Memory B cell (primary cell): ENCODE results near the gene AARS1.
A peak's percentile ranks its signal among the peaks of the same experiment; 100 is the strongest.
"Not testable (repeated sequence)": the region's sequence is repeated elsewhere in the genome, so short reads cannot be mapped to it uniquely, and the experiment has no call there.

Experiments used
- ATAC-seq: fragments of 150-1000 bp; cut with Tn5 transposase; 2 replicates; pipeline ENCODE4 v1.10.0; 2021; ENCODE audit warnings: low read depth, mild to moderate bottlenecking, moderate library complexity
- DNase-seq, 2 donors: peaks; one replicate each; pipeline ENCODE4 v3.0.0; 2022; ENCODE audit warnings: low spot score in 2 of 2
- H3K27ac Mint-ChIP-seq: one replicate; pipeline ENCODE4 v1.8.0; 2022; ENCODE audit warnings: mild to moderate bottlenecking, moderate library complexity, mixed read lengths
- H3K27me3 Mint-ChIP-seq: one replicate; pipeline ENCODE4 v1.8.0; 2022; ENCODE audit warnings: mixed read lengths
- H3K36me3 Mint-ChIP-seq: one replicate; pipeline ENCODE4 v1.8.0; 2022; ENCODE audit warnings: mild to moderate bottlenecking, mixed read lengths
- H3K4me1 Mint-ChIP-seq: one replicate; pipeline ENCODE4 v1.8.0; 2022; ENCODE audit warnings: mixed read lengths
- H3K4me3 Mint-ChIP-seq: one replicate; pipeline ENCODE4 v1.8.0; 2022; ENCODE audit warnings: mild to moderate bottlenecking, moderate library complexity, mixed read lengths
- H3K9me3 Mint-ChIP-seq: one replicate; pipeline ENCODE4 v1.8.0; 2022; ENCODE audit warnings: mixed read lengths

AARS1 gene

DNA sequence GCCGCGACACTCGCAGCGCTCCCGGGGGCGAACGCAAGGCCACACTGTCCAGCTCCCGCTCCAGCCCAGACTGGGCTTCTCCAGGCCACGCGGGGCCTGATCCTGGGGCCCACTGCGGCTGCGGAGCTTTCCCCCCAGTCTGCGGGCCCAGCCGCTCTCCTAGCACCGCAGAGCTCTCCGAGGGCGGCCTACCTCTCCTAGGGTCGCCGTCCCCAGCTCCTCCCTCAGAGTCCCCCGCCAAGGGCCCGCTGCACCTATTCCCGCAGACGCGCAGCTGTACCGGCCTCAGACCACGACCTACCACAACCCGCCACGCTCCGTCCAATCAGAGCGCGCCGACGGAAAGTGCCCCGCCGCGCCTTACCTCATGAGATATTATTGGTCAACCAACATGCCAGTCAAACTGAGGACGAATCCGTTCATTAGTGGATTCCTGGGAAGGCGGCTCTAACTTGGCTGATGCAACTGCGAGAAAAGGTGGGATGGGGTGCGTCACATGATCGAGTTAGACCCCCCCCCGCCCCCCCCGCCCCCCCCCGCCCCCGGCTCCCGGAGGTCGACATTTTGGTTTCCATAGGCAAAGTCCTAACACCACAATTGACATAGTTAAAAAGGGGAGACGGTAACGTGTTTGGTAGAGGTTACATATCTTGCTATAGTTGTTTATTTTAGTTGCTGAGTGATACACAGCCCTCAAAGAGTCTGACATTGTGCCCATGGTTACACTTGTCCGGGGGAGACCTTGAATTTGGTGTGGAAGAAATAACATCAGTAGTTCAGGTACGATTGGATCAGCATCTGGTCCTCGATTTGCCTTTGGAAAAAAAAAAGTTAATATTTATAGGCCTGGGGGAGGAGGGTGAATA lies at the start of gene AARS1:
AARS1 (minus strand) TSS at position 278 of the 866 bp plus-strand sequence. CDS start 6,743 bp downstream, outside the sequence.
- peak within 1 kb of the TSS; percentile 91 for H3K4me3 Mint-ChIP-seq

DNA sequence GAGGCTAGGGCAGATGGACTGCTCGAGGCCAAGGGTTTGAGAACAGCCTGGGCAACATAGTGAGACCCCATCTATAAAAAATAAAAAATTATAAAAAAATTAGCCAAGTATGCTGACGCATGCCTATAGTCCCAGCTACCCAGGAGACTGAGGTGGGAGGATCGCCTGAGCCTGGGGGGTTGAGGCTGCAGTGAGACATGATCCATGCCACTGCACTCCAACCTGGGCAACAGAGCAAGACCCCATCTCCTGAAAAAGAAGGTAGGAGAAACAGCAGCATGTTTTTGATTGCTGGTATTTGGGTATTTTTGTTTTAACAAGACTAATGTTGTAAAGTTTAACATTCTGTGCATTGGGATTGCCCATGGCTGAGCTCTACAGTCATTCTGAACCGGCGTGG lies 48.5 kb upstream of the AARS1 start:
- Mint-ChIP-seq H3K27ac (no peak overlapping the region), H3K9me3 (no peaks in the 10 kb centered on the region), H3K4me3 (no peak overlapping the region), H3K27me3 (no peaks in the 10 kb centered on the region), H3K36me3 (peaks cover 17% of the 10 kb centered on the region), H3K4me1 (no peaks in the 10 kb centered on the region)
- ATAC-seq (no peak), DNase-seq (no peak)

More for the DNA sequence above, at the start of gene AARS1:
- H3K9me3 Mint-ChIP-seq, result no peaks in the 10 kb centered on the region
- H3K27me3 Mint-ChIP-seq, result no peaks in the 10 kb centered on the region
- H3K27ac Mint-ChIP-seq, result peak within 1 kb of the TSS; percentile 91
- H3K36me3 Mint-ChIP-seq, result no peaks in the 10 kb centered on the region
- DNase-seq (peak; percentile 76 to 94), ATAC-seq (peak; percentile 91)
- peaks cover 7% of the 10 kb centered on the region for H3K4me1 Mint-ChIP-seq

DNA sequence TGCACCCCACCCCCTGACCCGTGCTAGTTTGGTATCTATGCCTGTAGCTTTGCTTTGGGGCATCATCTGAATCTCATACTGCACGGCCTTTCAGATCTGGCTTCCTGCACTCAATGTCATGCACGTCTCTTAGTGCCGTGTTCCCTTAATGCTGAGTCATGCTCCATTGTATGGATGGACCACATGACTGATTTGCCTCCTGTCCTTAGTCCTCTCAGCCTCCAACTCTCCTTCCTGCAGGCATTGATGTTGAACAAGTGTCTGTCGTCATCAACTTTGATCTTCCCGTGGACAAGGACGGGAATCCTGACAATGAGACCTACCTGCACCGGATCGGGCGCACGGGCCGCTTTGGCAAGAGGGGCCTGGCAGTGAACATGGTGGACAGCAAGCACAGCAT lies 43.4 kb upstream of the AARS1 start:
- not testable (repeated sequence) for H3K4me3 Mint-ChIP-seq, DNase-seq, H3K4me1 Mint-ChIP-seq, H3K27me3 Mint-ChIP-seq, ATAC-seq, H3K9me3 Mint-ChIP-seq
- H3K27ac Mint-ChIP-seq, result peak overlapping the region; percentile 64
- H3K36me3 Mint-ChIP-seq, result peaks cover 31% of the 10 kb centered on the region

DNA sequence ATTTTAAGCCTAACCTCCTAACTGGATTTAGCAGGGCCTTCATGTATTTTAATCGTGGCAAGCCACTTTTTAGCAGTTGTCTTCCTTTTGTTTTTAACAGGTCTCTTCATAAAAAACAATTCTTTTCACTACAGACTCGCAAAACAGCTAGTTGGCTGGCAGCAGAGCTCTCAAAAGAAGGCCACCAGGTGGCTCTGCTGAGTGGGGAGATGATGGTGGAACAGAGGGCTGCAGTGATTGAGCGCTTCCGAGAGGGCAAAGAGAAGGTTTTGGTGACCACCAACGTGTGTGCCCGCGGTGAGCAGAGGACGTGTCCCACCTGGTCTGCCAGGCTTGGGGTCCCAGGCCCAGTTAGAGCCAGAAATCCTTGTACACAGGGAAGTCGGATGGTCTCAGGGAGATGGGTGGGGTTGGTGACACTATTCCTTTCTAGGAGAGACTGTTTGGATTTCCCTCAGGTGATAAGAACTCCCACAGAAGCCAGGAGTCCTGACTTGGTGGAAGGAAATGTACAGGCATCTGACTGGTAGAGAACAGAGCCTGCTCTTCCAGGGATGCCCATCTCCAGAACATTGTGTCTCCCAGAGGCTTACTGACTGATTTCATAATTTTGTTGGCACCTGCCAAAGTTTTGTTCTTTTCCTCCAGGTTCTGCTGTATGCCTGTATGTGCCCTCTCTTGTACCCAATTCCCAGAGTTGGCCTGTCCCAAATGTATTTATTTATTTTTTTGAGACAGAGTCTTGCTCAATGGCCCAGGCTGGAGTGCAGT lies 42.5 kb upstream of the AARS1 start:
- Mint-ChIP-seq H3K9me3 (no peaks in the 10 kb centered on the region), H3K27me3 (no peaks in the 10 kb centered on the region), H3K36me3 (peaks cover 31% of the 10 kb centered on the region), H3K4me3 (no peak overlapping the region), H3K27ac (no peak overlapping the region), H3K4me1 (no peaks in the 10 kb centered on the region)
- peak; percentile 63 for ATAC-seq
- no peak for DNase-seq

DNA sequence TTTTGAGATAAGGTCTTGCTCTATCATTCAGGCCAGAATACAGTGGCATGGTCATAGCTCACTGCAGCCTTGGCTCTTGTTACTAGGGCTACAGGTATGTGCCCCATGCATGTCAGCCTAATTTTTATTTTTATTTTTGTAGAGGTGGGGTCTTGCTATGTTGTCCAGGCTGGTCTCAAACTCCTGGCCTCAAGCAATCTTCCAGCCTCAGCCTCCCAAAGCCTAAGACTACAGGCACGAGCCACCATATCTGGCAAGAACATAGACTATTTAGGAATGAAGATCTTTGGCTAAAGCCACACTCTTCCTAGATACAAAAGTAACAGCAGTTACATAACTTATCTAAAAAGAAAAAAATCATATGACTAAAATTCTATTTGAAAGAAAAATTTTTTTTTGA lies 41.8 kb upstream of the AARS1 start:
- Mint-ChIP-seq H3K27me3 (no peaks in the 10 kb centered on the region), H3K9me3 (no peaks in the 10 kb centered on the region), H3K36me3 (peaks cover 30% of the 10 kb centered on the region), H3K4me3 (no peak overlapping the region), H3K4me1 (no peaks in the 10 kb centered on the region), H3K27ac (no peak overlapping the region)
- no peak for DNase-seq
- ATAC-seq, result no peak

DNA sequence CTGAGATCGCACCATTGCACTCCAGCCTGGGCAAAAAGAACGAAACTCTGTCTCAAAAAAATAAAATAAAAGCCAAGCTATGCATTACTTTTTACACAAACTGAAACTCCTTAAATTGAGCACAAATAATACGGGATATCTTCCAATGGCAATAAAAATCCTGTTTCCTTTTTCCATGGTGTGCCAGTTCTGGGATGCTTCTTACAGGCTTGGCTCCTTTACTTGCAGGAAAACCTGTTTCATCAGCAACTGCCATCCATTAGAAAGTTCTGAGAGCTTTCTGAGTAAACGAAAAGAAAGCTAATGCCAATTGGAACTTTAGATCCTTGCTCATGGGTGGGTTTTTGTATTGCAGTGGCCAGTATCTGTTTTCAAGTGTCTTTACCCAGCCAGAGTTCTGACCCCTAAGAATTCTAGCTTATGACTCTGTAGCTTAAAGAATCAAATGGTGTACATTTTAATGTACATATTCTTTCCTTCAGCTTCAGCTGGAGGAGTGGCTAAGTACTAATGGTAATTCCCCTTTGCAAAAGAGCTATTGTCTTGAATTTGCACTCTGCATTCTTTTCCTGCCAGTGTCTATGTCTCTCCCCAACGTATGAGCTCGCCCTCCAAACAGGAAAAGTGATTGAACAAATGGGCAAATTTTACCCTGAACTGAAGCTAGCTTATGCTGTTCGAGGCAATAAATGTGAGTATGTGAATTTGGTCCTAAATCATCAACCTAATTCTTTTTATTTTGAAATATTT lies 35.9 kb upstream of the AARS1 start:
- no peak overlapping the region for H3K27ac Mint-ChIP-seq
- no peaks in the 10 kb centered on the region for H3K9me3 Mint-ChIP-seq
- DNase-seq (no peak), ATAC-seq (no peak)
- H3K4me3 Mint-ChIP-seq, result no peak overlapping the region
- H3K4me1 Mint-ChIP-seq, result no peaks in the 10 kb centered on the region
- no peaks in the 10 kb centered on the region for H3K27me3 Mint-ChIP-seq
- peaks cover 18% of the 10 kb centered on the region for H3K36me3 Mint-ChIP-seq

DNA sequence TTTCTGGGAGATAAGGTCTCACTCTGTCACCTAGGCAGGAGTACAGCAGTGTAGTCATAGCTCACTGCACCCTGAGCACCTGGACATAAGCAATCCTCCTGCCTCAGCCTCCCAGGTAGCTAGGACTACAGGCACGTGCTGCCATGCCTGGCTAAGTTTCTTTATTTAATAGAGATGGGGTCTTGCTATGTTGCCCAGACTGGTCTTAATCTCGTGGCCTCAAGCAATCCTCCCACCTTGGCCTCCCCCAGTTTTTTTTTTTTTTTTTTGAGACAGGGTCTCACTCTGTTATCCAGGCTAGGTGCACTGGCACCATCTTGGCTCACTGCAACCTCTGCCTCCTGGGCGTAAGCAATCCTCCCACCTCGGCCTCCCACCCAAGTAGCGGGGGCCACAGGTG lies 30.8 kb upstream of the AARS1 start:
- Mint-ChIP-seq H3K27me3 (no peaks in the 10 kb centered on the region), H3K4me1 (no peaks in the 10 kb centered on the region), H3K27ac (no peak overlapping the region), H3K4me3 (no peak overlapping the region), H3K36me3 (peaks cover 3% of the 10 kb centered on the region), H3K9me3 (no peaks in the 10 kb centered on the region)
- DNase-seq (no peak), ATAC-seq (no peak)

DNA sequence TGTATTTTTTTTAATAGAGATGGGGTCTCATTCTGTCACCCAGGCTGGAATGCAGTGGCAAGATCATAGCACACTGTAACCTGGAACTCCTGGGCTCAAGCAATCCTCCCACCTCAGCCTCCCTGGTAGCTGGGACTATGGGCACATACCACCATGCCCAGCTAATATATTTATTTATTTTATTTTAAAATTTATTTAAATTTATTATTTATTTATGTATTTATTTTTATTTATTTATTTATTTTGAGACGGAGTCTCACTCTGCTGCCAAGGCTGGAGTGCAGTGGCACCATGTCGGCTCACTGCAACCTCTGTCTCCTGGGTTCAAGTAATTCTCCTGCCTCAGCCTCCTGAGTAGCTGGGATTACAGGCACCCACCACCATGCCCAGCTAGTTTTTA lies 18.4 kb upstream of the AARS1 start:
- H3K27ac Mint-ChIP-seq, ATAC-seq, H3K36me3 Mint-ChIP-seq, H3K27me3 Mint-ChIP-seq, H3K9me3 Mint-ChIP-seq, H3K4me3 Mint-ChIP-seq, DNase-seq: not testable (repeated sequence)
- peaks cover 13% of the 10 kb centered on the region for H3K4me1 Mint-ChIP-seq

DNA sequence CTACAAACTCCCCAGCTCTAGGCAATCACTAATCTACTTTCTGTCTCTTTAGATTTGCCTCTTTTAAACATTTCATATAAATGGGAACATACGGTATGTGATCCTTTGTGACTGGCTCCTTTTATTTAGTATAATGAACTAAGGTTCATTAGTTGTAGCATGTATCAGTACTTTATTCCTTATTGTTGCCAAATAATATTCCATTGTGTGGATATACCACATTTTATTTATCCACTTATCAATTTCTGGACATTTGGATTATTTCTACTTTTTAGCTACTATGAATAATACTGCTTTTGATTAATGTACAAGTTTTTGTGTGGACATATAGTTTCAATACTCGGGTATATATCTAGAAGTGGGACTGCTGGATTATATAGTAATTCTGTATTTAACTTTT lies 17.6 kb upstream of the AARS1 start:
- Mint-ChIP-seq H3K9me3 (peaks cover 4% of the 10 kb centered on the region), H3K4me1 (peaks cover 15% of the 10 kb centered on the region), H3K27ac (no peak overlapping the region), H3K4me3 (no peak overlapping the region), H3K36me3 (peaks cover 8% of the 10 kb centered on the region), H3K27me3 (no peaks in the 10 kb centered on the region)
- DNase-seq, result no peak
- no peak for ATAC-seq

DNA sequence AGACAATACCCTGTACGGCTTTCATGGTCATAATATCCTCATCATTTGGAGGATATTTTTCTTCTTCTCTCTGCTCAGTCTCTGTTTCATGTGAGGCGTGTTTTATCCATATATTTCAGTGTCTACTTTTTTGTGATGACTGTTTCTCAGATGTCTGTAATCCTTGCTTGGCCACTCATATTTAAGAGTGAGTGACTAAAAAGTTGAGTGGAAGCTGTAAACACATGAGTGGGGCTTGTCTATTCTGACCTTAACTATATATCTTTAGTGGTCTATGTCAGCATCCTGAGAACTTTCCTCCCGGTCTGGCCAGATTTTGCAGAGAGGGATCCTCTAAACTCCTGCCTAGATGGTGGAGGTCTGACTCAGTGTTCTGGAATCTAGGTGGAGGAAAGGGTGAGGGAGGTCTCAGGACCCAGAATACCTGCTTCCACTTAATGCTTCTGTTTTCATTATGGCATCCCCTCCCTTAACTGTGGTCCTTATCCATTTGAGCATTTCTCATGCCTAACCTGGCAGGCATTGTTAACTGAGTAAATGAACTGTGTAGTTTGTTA lies 15.7 kb upstream of the AARS1 start:
- Mint-ChIP-seq H3K4me1 (peaks cover 27% of the 10 kb centered on the region), H3K9me3 (peaks cover 12% of the 10 kb centered on the region), H3K36me3 (peaks cover 18% of the 10 kb centered on the region), H3K27ac (peak overlapping the region; percentile 53), H3K27me3 (no peaks in the 10 kb centered on the region), H3K4me3 (peak overlapping the region; percentile 43)
- DNase-seq, result no peak
- no peak for ATAC-seq

DNA sequence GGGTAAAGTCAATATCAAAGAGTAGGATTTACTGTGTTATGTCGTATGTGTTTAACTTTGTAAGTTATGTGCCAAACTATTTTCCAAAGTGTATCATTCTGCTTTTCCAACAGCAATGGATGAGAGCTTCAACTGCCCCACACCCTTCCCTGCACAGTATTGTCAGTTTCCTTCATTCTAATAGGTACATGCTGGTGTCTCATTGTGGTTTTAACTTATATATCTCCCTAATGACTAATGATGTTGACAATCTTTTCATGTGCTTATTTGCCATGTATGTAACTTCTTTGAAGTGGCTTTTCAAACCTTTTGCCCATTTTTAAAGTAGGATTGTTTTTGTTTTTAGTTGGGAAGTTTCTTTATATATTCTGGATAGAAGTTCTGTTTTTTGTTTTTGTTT lies 13.4 kb upstream of the AARS1 start:
- DNase-seq, result no peak
- Mint-ChIP-seq H3K4me1 (peaks cover 37% of the 10 kb centered on the region), H3K27ac (peak overlapping the region; percentile 97), H3K27me3 (no peaks in the 10 kb centered on the region), H3K4me3 (no peak overlapping the region), H3K36me3 (peaks cover 16% of the 10 kb centered on the region), H3K9me3 (peaks cover 12% of the 10 kb centered on the region)
- no peak for ATAC-seq

DNA sequence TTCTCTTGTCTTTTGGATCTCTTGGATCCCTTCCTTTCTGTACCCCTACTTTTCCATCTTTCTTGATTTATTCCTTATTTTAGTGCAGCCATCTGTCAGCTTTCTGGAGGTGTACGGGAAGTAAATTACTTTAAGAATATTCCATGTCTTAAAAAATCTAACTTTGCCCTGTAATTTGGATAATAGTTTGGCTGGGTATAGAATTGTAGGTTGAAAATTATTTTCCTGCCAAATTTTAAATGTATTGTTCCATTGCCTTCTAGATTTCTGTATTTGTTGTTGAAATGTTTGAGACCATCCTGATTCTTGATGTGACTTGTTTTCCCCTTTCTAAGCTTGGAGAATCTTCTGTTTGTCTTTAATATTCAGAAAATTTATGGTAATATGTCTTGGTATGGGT lies 11.8 kb upstream of the AARS1 start:
- Mint-ChIP-seq H3K9me3 (peaks cover 12% of the 10 kb centered on the region), H3K36me3 (peaks cover 16% of the 10 kb centered on the region), H3K27me3 (no peaks in the 10 kb centered on the region), H3K4me1 (peaks cover 33% of the 10 kb centered on the region), H3K27ac (peak overlapping the region; percentile 97), H3K4me3 (no peak overlapping the region)
- DNase-seq (no peak), ATAC-seq (no peak)

DNA sequence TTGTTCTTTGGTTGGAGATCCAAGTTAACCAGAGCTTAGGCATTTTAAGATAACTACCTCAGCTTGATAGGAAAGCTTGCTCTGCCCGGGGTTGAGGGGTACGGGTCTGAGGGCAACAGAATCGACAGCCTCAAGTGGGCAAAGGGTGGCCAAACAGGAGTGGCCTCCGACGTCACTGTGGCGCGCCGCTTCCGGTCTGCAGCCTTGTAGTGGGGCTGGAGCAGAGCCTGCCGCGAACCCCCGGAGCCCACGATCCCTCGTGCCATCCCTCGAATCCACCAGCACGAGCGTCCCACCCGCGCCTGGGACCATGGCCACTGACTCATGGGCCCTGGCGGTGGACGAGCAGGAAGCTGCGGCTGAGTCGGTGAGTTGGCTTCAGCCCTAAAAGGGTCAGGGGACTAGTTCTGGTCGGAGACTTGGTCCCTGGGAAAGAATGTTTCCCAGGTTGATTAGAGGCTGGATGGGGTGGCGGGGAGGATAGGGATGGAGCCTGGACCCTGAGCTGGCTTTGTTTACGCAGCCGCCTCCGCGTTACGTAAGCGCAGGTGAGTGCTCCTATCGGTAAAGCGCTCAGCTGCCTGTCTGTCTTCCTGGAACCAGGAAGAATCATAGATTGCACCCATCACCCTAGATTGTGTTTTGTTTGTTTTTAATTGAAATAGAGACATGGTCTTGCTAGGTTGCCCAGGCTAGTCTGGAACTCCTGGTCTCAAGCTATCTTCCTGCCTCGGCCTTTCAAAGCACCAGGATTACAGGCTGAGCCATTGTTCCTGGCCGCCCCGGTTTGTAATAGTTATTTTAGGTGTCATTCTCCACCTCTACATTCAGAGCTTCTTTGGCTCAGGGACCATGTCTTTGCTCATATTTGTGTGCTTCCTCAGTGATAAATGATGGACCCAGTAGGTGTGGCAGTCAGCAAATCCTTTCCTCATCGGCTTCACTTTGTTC lies 10.0 kb upstream of the AARS1 start, which contains the start of gene DDX19B:
DDX19B (plus strand) TSS at position 199 of the 951 bp plus-strand sequence; CDS start at position 311, 112 bp downstream.
- DNase-seq (peak; percentile 21 to 37), ATAC-seq (peak; percentile 82)
- Mint-ChIP-seq H3K9me3 (peaks cover 9% of the 10 kb centered on the region), H3K4me3 (peak within 1 kb of the TSS; percentile 95), H3K27ac (peak within 1 kb of the TSS; percentile 97), H3K27me3 (no peaks in the 10 kb centered on the region), H3K36me3 (peaks cover 12% of the 10 kb centered on the region), H3K4me1 (peaks cover 26% of the 10 kb centered on the region)
